Activated CD4-positive, CD25-positive, alpha-beta regulatory T cell (primary cell): ENCODE results near the gene MEGF6.

Source experiments
- DNase-seq, 4 experiments: peaks; one replicate each; lab custom pipeline; 2025; lab: John Stamatoyannopoulos, UW

Gene MEGF6

GRCh38 chr1:3608154-3608553 lies 3.2 kb downstream of the MEGF6 start:
- DNase-seq: no peak

- DNase-seq: no peak
Measured at GRCh38 chr1:3607703-3608065, 3.6 kb downstream of the MEGF6 start.

- no peak for DNase-seq
Measured at GRCh38 chr1:3606779-3607702, 4.3 kb downstream of the MEGF6 start.

GRCh38 chr1:3604997-3605823 lies 6.1 kb downstream of the MEGF6 start:
- no peak for DNase-seq

GRCh38 chr1:3604468-3604974 lies 6.8 kb downstream of the MEGF6 start:
- no peak for DNase-seq

- DNase-seq: no peak
Measured at GRCh38 chr1:3603571-3604467, 7.5 kb downstream of the MEGF6 start.

- DNase-seq: no peak
Measured at GRCh38 chr1:3603156-3603555, 8.2 kb downstream of the MEGF6 start.

GRCh38 chr1:3602375-3602774 lies 8.9 kb downstream of the MEGF6 start:
- DNase-seq: no peak

- no peak for DNase-seq
Measured at GRCh38 chr1:3601743-3602142, 9.6 kb downstream of the MEGF6 start.

GRCh38 chr1:3600354-3600753 lies 11.0 kb downstream of the MEGF6 start:
- DNase-seq: no peak

- DNase-seq: no peak
Measured at GRCh38 chr1:3599816-3600215, 11.5 kb downstream of the MEGF6 start.

- DNase-seq: no peak
Measured at GRCh38 chr1:3599286-3599811, 12.0 kb downstream of the MEGF6 start.

GRCh38 chr1:3598522-3599285 lies 12.6 kb downstream of the MEGF6 start:
- DNase-seq: no peak

GRCh38 chr1:3598051-3598491 lies 13.2 kb downstream of the MEGF6 start:
- DNase-seq: no peak

GRCh38 chr1:3597599-3597964 lies 13.7 kb downstream of the MEGF6 start:
- DNase-seq: no peak

GRCh38 chr1:3596663-3597598 lies 14.4 kb downstream of the MEGF6 start:
- no peak for DNase-seq

- DNase-seq: no peak
Measured at GRCh38 chr1:3595949-3596348, 15.4 kb downstream of the MEGF6 start.

GRCh38 chr1:3594706-3595377 lies 16.5 kb downstream of the MEGF6 start:
- no peak for DNase-seq

GRCh38 chr1:3593745-3594144 lies 17.6 kb downstream of the MEGF6 start:
- DNase-seq: no peak
